Neural cell (in vitro differentiated cells): ENCODE data around the gene URB2. TPM values are rescaled to one million over a fixed set of nuclear protein-coding genes. Genes with fewer than 3 reads are reported as not detected.

Experiments used
- H2AFZ ChIP-seq: fragments of 200-600, 300-800 bp; sonication (generic), shearing (Covaris generic); 2 replicates; pipeline ENCODE4 v1.6.0; 2014; ENCODE audit warnings: low read depth, mild to moderate bottlenecking, antibody characterized with exemption, low read length, moderate library complexity
- H3F3A ChIP-seq: fragments of 200-600 bp; shearing (Covaris generic); 2 replicates; pipeline ENCODE4 v1.6.1; 2016; ENCODE audit warnings: mild to moderate bottlenecking, moderate library complexity, mixed read lengths, antibody characterized with exemption, low read length; ENCODE audit not compliant: insufficient read depth, poor library complexity, severe bottlenecking
- H3K27ac ChIP-seq: fragments of 200-600, 300-800 bp; sonication (generic), shearing (Covaris generic); 2 replicates; pipeline ENCODE4 v1.5.1; 2014; ENCODE audit warnings: mild to moderate bottlenecking, low read length, moderate library complexity
- H3K27me3 ChIP-seq: fragments of 300-800, 200-600 bp; sonication (generic), shearing (Covaris generic); 2 replicates; pipeline ENCODE4 v1.6.0; 2014; ENCODE audit warnings: mild to moderate bottlenecking, low read depth, low read length, moderate library complexity; ENCODE audit not compliant: insufficient read depth
- H3K36me3 ChIP-seq: fragments of 300-800, 200-600 bp; sonication (generic), shearing (Covaris generic); 2 replicates; pipeline ENCODE4 v1.5.1; 2014; ENCODE audit warnings: mild to moderate bottlenecking, antibody characterized with exemption, low read length, moderate library complexity; ENCODE audit not compliant: insufficient read depth
- H3K4me2 ChIP-seq: fragments of 300-800, 200-600 bp; sonication (generic), shearing (Covaris generic); 2 replicates; pipeline ENCODE4 v1.6.0; 2014; ENCODE audit warnings: mild to moderate bottlenecking, low read length
- H3K4me3 ChIP-seq: fragments of 300-800, 200-600 bp; sonication (generic), shearing (Covaris generic); 2 replicates; pipeline ENCODE4 v1.5.1; 2014; ENCODE audit warnings: mild to moderate bottlenecking, low read length, moderate library complexity
- H3K79me2 ChIP-seq: fragments of 200-600 bp; shearing (Covaris generic); replicated peaks from 2 replicates; pipeline ENCODE4 v1.6.0; 2014; ENCODE audit warnings: mild to moderate bottlenecking, low read length, moderate library complexity; ENCODE audit not compliant: insufficient read depth
- H3K9ac ChIP-seq: fragments of 300-800, 200-600 bp; sonication (generic), shearing (Covaris generic); 2 replicates; pipeline ENCODE4 v1.6.1; 2016; ENCODE audit warnings: mild to moderate bottlenecking, low read length, mixed read lengths
- H3K9me2 ChIP-seq: fragments of 200-600 bp; shearing (Covaris generic); 2 replicates; pipeline ENCODE4 v1.6.1; 2016; ENCODE audit warnings: mild to moderate bottlenecking, low read length, mixed read lengths; ENCODE audit not compliant: insufficient read depth
- H3K9me3 ChIP-seq: fragments of 200-600, 300-800 bp; sonication (generic), shearing (Covaris generic); 2 replicates; pipeline ENCODE4 v1.6.1; 2016; ENCODE audit warnings: mild to moderate bottlenecking, mixed run types, low read length, moderate library complexity, mixed read lengths
- H4K20me1 ChIP-seq: fragments of 200-600 bp; shearing (Covaris generic); 2 replicates; pipeline ENCODE4 v1.6.1; 2016; ENCODE audit warnings: mild to moderate bottlenecking, mixed run types; ENCODE audit not compliant: insufficient read depth
- CTCF ChIP-seq: fragments of 450-650 bp; IDR thresholded peaks from 2 replicates; pipeline ENCODE4 v1.5.1; 2014; ENCODE audit warnings: antibody characterized with exemption, mild to moderate bottlenecking, moderate library complexity; ENCODE audit not compliant: poor library complexity, severe bottlenecking
- EP300 ChIP-seq: fragments of 450-650 bp; conservative IDR thresholded peaks from 2 replicates; pipeline ENCODE4 v1.6.1; 2014; ENCODE audit warnings: antibody characterized with exemption, mild to moderate bottlenecking, moderate library complexity; ENCODE audit not compliant: poor library complexity, severe bottlenecking
- EZH2 ChIP-seq: fragments of 200-600, 300-800 bp; shearing (Covaris generic), sonication (generic); IDR thresholded peaks from 2 replicates; pipeline ENCODE4 v1.6.1; 2014; ENCODE audit warnings: antibody characterized with exemption, low read length, borderline replicate concordance, mild to moderate bottlenecking; ENCODE audit not compliant: insufficient read depth, poor library complexity, severe bottlenecking
- MXI1 ChIP-seq: fragments of 450-650 bp; conservative IDR thresholded peaks from 2 replicates; pipeline ENCODE4 v1.6.1; 2014; ENCODE audit warnings: antibody characterized with exemption, mild to moderate bottlenecking; ENCODE audit not compliant: poor library complexity, severe bottlenecking
- POLR2AphosphoS5 ChIP-seq: IDR thresholded peaks from 2 replicates; pipeline ENCODE4 v1.6.1; 2012
- RAD21 ChIP-seq: fragments of 450-650 bp; conservative IDR thresholded peaks from 2 replicates; pipeline ENCODE4 v1.6.1; 2014; ENCODE audit warnings: antibody characterized with exemption, mild to moderate bottlenecking, moderate library complexity
- REST ChIP-seq: IDR thresholded peaks from 2 replicates; pipeline ENCODE4 v1.6.1; 2012; ENCODE audit warnings: borderline replicate concordance
- SMC3 ChIP-seq: fragments of 450-650 bp; conservative IDR thresholded peaks from 2 replicates; pipeline ENCODE4 v1.6.1; 2014; ENCODE audit warnings: antibody characterized with exemption, mild to moderate bottlenecking, moderate library complexity; ENCODE audit not compliant: poor library complexity
- TAF1 ChIP-seq: IDR thresholded peaks from 2 replicates; pipeline ENCODE4 v1.6.1; 2012; ENCODE audit warnings: low read depth
- polyA plus RNA-seq: library from polyadenylated mRNA; depleted of rRNA; stranded (reverse); fragments of >200 nt; gene quantifications from 2 replicates; pipeline ENCODE4 v1.2.3, GENCODE V29; 2014

Gene URB2
- polyA plus RNA-seq, 1 donor from 2014 or later = 5.7 TPM

GRCh38 chr1:229642970-229643369 lies 16.9 kb downstream of the URB2 start:
- Histone ChIP-seq H3K9ac (no peak overlapping the region), H3K27me3 (no peaks in the 10 kb centered on the region), H3K9me2 (no peaks in the 10 kb centered on the region), H4K20me1 (no peaks in the 10 kb centered on the region), H2AFZ (no peak overlapping the region), H3K9me3 (no peaks in the 10 kb centered on the region), H3K4me2 (no peak overlapping the region), H3K36me3 (no peaks in the 10 kb centered on the region), H3K4me3 (no peak overlapping the region), H3F3A (no peaks in the 10 kb centered on the region), H3K27ac (no peak overlapping the region), H3K79me2 (no peaks in the 10 kb centered on the region)
- TF ChIP-seq SMC3 (no peak), EZH2 (no peak)

- H3K27me3 ChIP-seq = no peaks in the 10 kb centered on the region
- no peak overlapping the region for H3K27ac ChIP-seq
- no peak overlapping the region for H2AFZ ChIP-seq
- H3K79me2 ChIP-seq = no peaks in the 10 kb centered on the region
- no peaks in the 10 kb centered on the region for H3F3A ChIP-seq
- H3K36me3 ChIP-seq = peaks cover 8% of the 10 kb centered on the region
- no peaks in the 10 kb centered on the region for H3K9me3 ChIP-seq
- no peak overlapping the region for H3K4me2 ChIP-seq
- no peaks in the 10 kb centered on the region for H3K9me2 ChIP-seq
- TF ChIP-seq MXI1 (no peak), RAD21 (no peak), SMC3 (no peak), TAF1 (no peak), REST (no peak), EP300 (no peak), EZH2 (no peak), POLR2AphosphoS5 (no peak), CTCF (no peak)
- H3K9ac ChIP-seq = no peak overlapping the region
- H3K4me3 ChIP-seq = no peak overlapping the region
- H4K20me1 ChIP-seq = no peaks in the 10 kb centered on the region
These were observed 18.1 kb downstream of the URB2 start for GRCh38 chr1:229643996-229644745.
